K562 (cell line): ENCODE measurements around the gene HCN4. TPM values are rescaled to one million over a fixed set of nuclear protein-coding genes. Genes with fewer than 3 reads are reported as not detected.
A peak's percentile ranks its signal among the peaks of the same experiment; 100 is the strongest.

Source experiments
- ATAC-seq: fragments of 200-7000 bp; cut with Tn5 transposase; 3 replicates; pipeline ENCODE4 v1.9.1; 2020; ENCODE audit warnings: moderate library complexity
- BruUV-seq: library from RNA; stranded (reverse); fragments of 400-500 nt; replicated peaks from 2 replicates; lab custom pipeline; 2021; lab: Mats Ljungman, UMichigan
- CTCF ChIA-PET: fragments of 300-600 bp; formaldehyde crosslinking; extraction: SDS; loops from one replicate; lab custom pipeline; 2021; ENCODE audit warnings: low intra/inter-chr PET ratio; lab: Yijun Ruan, JAX
- POLR2A ChIA-PET: fragments of 300-600, 350-650 bp; sonication (Branson Sonifier 250); formaldehyde crosslinking; extraction: SDS; loops from one replicate; lab custom pipeline; 2021; ENCODE audit warnings: antibody characterized with exemption, inconsistent platforms; lab: Yijun Ruan, JAX
- DNase-seq, 4 experiments: peaks; one replicate each; pipeline versions ENCODE4 v3.0.0 to v3.0.0-alpha.2; 2011 to 2018; ENCODE audit warnings: low spot score in 3 of 4, mixed read lengths in 3 of 4; ENCODE audit errors: extremely low read depth in 1 of 4
- FAIRE-seq: peaks from 2 replicates; lab custom pipeline; 2011; peaks lifted over from hg19 to GRCh38; lab: Jason Lieb, UNC
- H2AFZ ChIP-seq: 2 replicates; pipeline ENCODE4 v1.6.0; 2011; ENCODE audit warnings: low read depth, low read length, control low read depth, inconsistent platforms
- H3K27ac ChIP-seq: fragments of 200-600 bp; 3 replicates; pipeline ENCODE4 v1.8.0; 2011; ENCODE audit warnings: low read depth, mild to moderate bottlenecking, control low read depth, inconsistent platforms, low read length, moderate library complexity, mixed read lengths; ENCODE audit errors: extremely low read depth
- H3K27me3 ChIP-seq, 2 experiments: fragments of 300-600 bp in 1 of 2; 2 replicates in 1 of 2; 3 replicates in 1 of 2; pipeline versions ENCODE4 v1.6.0 to v1.8.0; 2011; ENCODE audit warnings: inconsistent platforms in 2 of 2, low read length in 2 of 2, mild to moderate bottlenecking in 1 of 2, mixed read lengths in 1 of 2, moderate library complexity in 1 of 2; ENCODE audit not compliant: control insufficient read depth in 2 of 2, insufficient read depth in 2 of 2
- H3K36me3 ChIP-seq: fragments of 300-600 bp; 3 replicates; pipeline ENCODE4 v1.8.0; 2011; ENCODE audit warnings: mild to moderate bottlenecking, low read length, inconsistent platforms; ENCODE audit not compliant: control insufficient read depth, insufficient read depth
- H3K4me1 ChIP-seq, 2 experiments: fragments of 200-600 bp in 1 of 2; replicated peaks in 1 of 2; 2 replicates in 1 of 2; 3 replicates in 1 of 2; pipeline versions ENCODE4 v1.5.1 to v1.8.0; 2011; ENCODE audit warnings: inconsistent platforms in 2 of 2, low read length in 2 of 2, mild to moderate bottlenecking in 1 of 2, mixed read lengths in 1 of 2, moderate library complexity in 1 of 2; ENCODE audit not compliant: control insufficient read depth in 2 of 2, insufficient read depth in 2 of 2
- H3K4me2 ChIP-seq: 2 replicates; pipeline ENCODE4 v1.6.1; 2011; ENCODE audit warnings: low read length, control low read depth, inconsistent platforms, mixed read lengths; ENCODE audit not compliant: insufficient read depth
- H3K4me3 ChIP-seq: fragments of 200-600 bp; sonication (generic), shearing (Covaris generic); 2 replicates; pipeline ENCODE4 v1.5.1; 2016; ENCODE audit warnings: control low read depth, inconsistent platforms
- H3K79me2 ChIP-seq: fragments of 200-600 bp; 3 replicates; pipeline ENCODE4 v1.8.0; 2011; ENCODE audit warnings: low read length, inconsistent platforms; ENCODE audit not compliant: control insufficient read depth, insufficient read depth
- H3K9ac ChIP-seq, 2 experiments: 2 replicates each; pipeline versions ENCODE4 v1.6.0 to v1.6.1; 2011; ENCODE audit warnings: low read depth in 2 of 2, low read length in 2 of 2, control low read depth in 1 of 2, inconsistent platforms in 1 of 2, mild to moderate bottlenecking in 1 of 2, mixed read lengths in 1 of 2; ENCODE audit not compliant: insufficient read depth in 1 of 2
- H3K9me1 ChIP-seq: one replicate; pipeline ENCODE4 v1.6.0; 2011; ENCODE audit warnings: inconsistent platforms, mild to moderate bottlenecking, low read length, moderate library complexity; ENCODE audit not compliant: control insufficient read depth, insufficient read depth
- H3K9me3 ChIP-seq: replicated peaks from 2 replicates; pipeline ENCODE4 v1.5.1; 2011; ENCODE audit warnings: low read depth, low read length, inconsistent platforms; ENCODE audit not compliant: control insufficient read depth, insufficient read depth
- H4K20me1 ChIP-seq: replicated peaks from 2 replicates; pipeline ENCODE4 v1.6.1; 2011; ENCODE audit warnings: low read length, inconsistent platforms, mixed read lengths; ENCODE audit not compliant: control insufficient read depth, insufficient read depth
- E2F8 ChIP-seq: fragments of 450-650 bp; IDR thresholded peaks from 2 replicates; pipeline ENCODE4 v1.7.1; 2018; ENCODE audit warnings: mild to moderate bottlenecking, low read depth; ENCODE audit not compliant: partially characterized antibody
- HNRNPLL ChIP-seq: fragments of 200-400 bp; formaldehyde crosslinking; IDR thresholded peaks from 2 replicates; pipeline ENCODE4 v1.6.1; 2017; ENCODE audit warnings: low read length, low read depth, mild to moderate bottlenecking; ENCODE audit not compliant: poor library complexity, severe bottlenecking
- RAD21 ChIP-seq, 2 experiments: fragments of 250-450 bp in 1 of 2; fragments of 450-650 bp in 1 of 2; sonication (Bioruptor Pico) in 1 of 2; formaldehyde crosslinking in 1 of 2; IDR thresholded peaks in 1 of 2; conservative IDR thresholded peaks in 1 of 2; 2 replicates each; pipeline versions ENCODE4 v1.4.0 to v1.8.0; 2020 to 2022; ENCODE audit warnings: mild to moderate bottlenecking in 2 of 2, moderate library complexity in 1 of 2
- ZNF507 ChIP-seq: conservative IDR thresholded peaks from 2 replicates; pipeline ENCODE4 v1.6.1; 2017; ENCODE audit warnings: missing genetic modification characterization, missing compliant biosample characterization
- WGBS: fragments of 100-300 bp; shearing (Covaris generic); methylation state at CpG from one replicate; pipeline ENCODE4 v1.1.6; 2016; ENCODE audit warnings: low coverage, mixed read lengths; ENCODE audit not compliant: insufficient coverage; ENCODE audit errors: missing lambda C conversion rate; 5-methylcytosine and 5-hydroxymethylcytosine counted together
- in situ Hi-C: fragments of 300-500 bp; cut with MboI; formaldehyde crosslinking; loops from 4 replicates; pipeline ENCODE4 v1.15.0; 2018; ENCODE audit warnings: inconsistent platforms, mixed read lengths
- intact Hi-C: fragments of 100-400 bp; cut with micrococcal nuclease; formaldehyde crosslinking; loops from 2 replicates; pipeline ENCODE4 v1.14.2; 2022
- polyA plus RNA-seq, 8 experiments: library from polyadenylated mRNA; depleted of rRNA in 4 of 8; stranded (reverse) in 5 of 8; unstranded in 3 of 8; fragments of >200 nt; fragmentation: Nextera tagmentation in 2 of 8; fragmentation: Illumina TruSeq in 1 of 8; extraction: Ambion mirVana in 2 of 8; extraction: Trizol in 1 of 8; gene quantifications; 2 replicates each; pipeline versions ENCODE4 v1.2.1 to v1.2.3, GENCODE V29; 2011 to 2014; ENCODE audit warnings: inconsistent platforms in 1 of 8, missing spikeins in 1 of 8
- total RNA-seq, 7 experiments: library from RNA; depleted of rRNA in 6 of 7; stranded (reverse); fragments of >200 nt in 6 of 7; fragmentation: Illumina TruSeq in 2 of 7; extraction: Trizol in 2 of 7; gene quantifications; 2 replicates each; pipeline versions ENCODE4 v1.2.1 to v1.2.3, GENCODE V29; 2011 to 2021; ENCODE audit warnings: low replicate concordance in 1 of 7
- TF ChIP-seq, protein P1 (sequence below): fragments of 450-650 bp; IDR thresholded peaks from 2 replicates; pipeline ENCODE4 v1.6.1; 2018; ENCODE audit not compliant: partially characterized antibody

Gene HCN4
- total and polyA plus RNA-seq, 9 of the 15 experiments (the other 6 are each of a cell fraction or from before 2014, with no cell fraction given): not detected

- no peak overlapping the region for H3K9ac ChIP-seq
- H3K27ac ChIP-seq: no peak overlapping the region
- intact Hi-C loops: loop anchor here (1.0 kb wide), 1 partner anchor 416 kb away; no protein-coding TSS in a partner anchor
- WGBS: 0% methylated on average over 2 of the region's 3 CpGs
- H3K27me3 ChIP-seq: peaks cover 10 to 14% of the 10 kb centered on the region in 2 experiments; a peak in 4 of 5 replicates
- H4K20me1 ChIP-seq: no peaks in the 10 kb centered on the region
- H3K79me2 ChIP-seq: no peaks in the 10 kb centered on the region
- ATAC-seq (0 out of 3 replicates have a peak, but pooled peaks have one; percentile 48), FAIRE-seq (peak; percentile 51), DNase-seq (peak in 1 of 4 experiments; percentile 21)
- H3K9me1 ChIP-seq: no peaks in the 10 kb centered on the region
- no peaks in the 10 kb centered on the region for H3K9me3 ChIP-seq
- H3K4me2 ChIP-seq: no peak overlapping the region
- H2AFZ ChIP-seq: no peak overlapping the region
- in situ Hi-C loops: no loop called here
- BruUV-seq: no TSS peak
- CTCF ChIA-PET: interaction anchor here (0.7 to 1.8 kb wide), 6 partner anchors 8 to 1023 kb away, joined by 3 to 7 read pairs (median 4); no protein-coding TSS in a partner anchor
- POLR2A ChIA-PET: no interaction called here
- no peak overlapping the region for H3K4me3 ChIP-seq
- H3K4me1 ChIP-seq: no peaks in the 10 kb centered on the region
- no peaks in the 10 kb centered on the region for H3K36me3 ChIP-seq
- TF ChIP-seq, protein P1, sequence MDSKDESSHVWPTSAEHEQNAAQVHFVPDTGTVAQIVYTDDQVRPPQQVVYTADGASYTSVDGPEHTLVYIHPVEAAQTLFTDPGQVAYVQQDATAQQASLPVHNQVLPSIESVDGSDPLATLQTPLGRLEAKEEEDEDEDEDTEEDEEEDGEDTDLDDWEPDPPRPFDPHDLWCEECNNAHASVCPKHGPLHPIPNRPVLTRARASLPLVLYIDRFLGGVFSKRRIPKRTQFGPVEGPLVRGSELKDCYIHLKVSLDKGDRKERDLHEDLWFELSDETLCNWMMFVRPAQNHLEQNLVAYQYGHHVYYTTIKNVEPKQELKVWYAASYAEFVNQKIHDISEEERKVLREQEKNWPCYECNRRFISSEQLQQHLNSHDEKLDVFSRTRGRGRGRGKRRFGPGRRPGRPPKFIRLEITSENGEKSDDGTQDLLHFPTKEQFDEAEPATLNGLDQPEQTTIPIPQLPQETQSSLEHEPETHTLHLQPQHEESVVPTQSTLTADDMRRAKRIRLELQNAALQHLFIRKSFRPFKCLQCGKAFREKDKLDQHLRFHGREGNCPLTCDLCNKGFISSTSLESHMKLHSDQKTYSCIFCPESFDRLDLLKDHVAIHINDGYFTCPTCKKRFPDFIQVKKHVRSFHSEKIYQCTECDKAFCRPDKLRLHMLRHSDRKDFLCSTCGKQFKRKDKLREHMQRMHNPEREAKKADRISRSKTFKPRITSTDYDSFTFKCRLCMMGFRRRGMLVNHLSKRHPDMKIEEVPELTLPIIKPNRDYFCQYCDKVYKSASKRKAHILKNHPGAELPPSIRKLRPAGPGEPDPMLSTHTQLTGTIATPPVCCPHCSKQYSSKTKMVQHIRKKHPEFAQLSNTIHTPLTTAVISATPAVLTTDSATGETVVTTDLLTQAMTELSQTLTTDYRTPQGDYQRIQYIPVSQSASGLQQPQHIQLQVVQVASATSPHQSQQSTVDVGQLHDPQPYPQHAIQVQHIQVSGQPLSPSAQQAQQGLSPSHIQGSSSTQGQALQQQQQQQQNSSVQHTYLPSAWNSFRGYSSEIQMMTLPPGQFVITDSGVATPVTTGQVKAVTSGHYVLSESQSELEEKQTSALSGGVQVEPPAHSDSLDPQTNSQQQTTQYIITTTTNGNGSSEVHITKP: no peak
- no peak for TF ChIP-seq E2F8
- TF ChIP-seq RAD21 (CRISPR knock-in tag; conservative IDR thresholded peaks at IDR 0.05 in 1 of 2, IDR thresholded peaks at IDR 0.05 in 1 of 2): peak; percentile 41 to 63
- TF ChIP-seq ZNF507 (tag): no peak
- no peak for TF ChIP-seq HNRNPLL
These were observed 84.6 kb downstream of the HCN4 start for GRCh38 chr15:73284090-73284716.
